Left ventricle myocardium inferior (tissue), 1 donor: ENCODE results near the gene TBC1D28. TPM values are rescaled to one million over a fixed set of nuclear protein-coding genes. Genes with fewer than 3 reads are reported as not detected.
A peak's percentile ranks its signal among the peaks of the same experiment; 100 is the strongest.
"Not testable (repeated sequence)": the region's sequence is repeated elsewhere in the genome, so short reads cannot be mapped to it uniquely, and the experiment has no call there.

Source experiments
- DNase-seq: peaks from one replicate; pipeline ENCODE4 v3.0.0-alpha.2; 2020
- H3K27ac ChIP-seq: fragments of 200-600 bp; replicated peaks from 2 replicates; pipeline ENCODE4 v1.8.0; 2021
- H3K27me3 ChIP-seq: fragments of 200-600 bp; 2 replicates; pipeline ENCODE4 v1.8.0; 2021; ENCODE audit warnings: low read depth
- H3K36me3 ChIP-seq: fragments of 200-600 bp; 2 replicates; pipeline ENCODE4 v1.8.0; 2021
- H3K4me1 ChIP-seq: fragments of 200-600 bp; 2 replicates; pipeline ENCODE4 v1.8.0; 2021
- H3K4me3 ChIP-seq: fragments of 200-600 bp; 2 replicates; pipeline ENCODE4 v1.8.0; 2021; ENCODE audit warnings: mild to moderate bottlenecking, moderate library complexity
- H3K9me3 ChIP-seq: fragments of 200-600 bp; replicated peaks from 2 replicates; pipeline ENCODE4 v1.8.0; 2021
- CTCF ChIP-seq: fragments of 200-600 bp; IDR thresholded peaks from 2 replicates; pipeline ENCODE4 v1.8.0; 2021; ENCODE audit warnings: antibody characterized with exemption, mild to moderate bottlenecking, borderline replicate concordance
- intact Hi-C: fragments of 100-400 bp; cut with micrococcal nuclease; formaldehyde crosslinking; loops from one replicate; pipeline ENCODE4 v1.11.0; 2022
- total RNA-seq: library from RNA; stranded (reverse); fragmentation: NEBNext Ultra II Directional; extraction: Animal tissue kit (Norgen Biotek cat#: 25700); gene quantifications from one replicate; pipeline ENCODE4 v1.2.1, GENCODE V29; 2021
- donor health status: DM: no; HTN: yes; CAD: no; lungs with severe emphysema.

TBC1D28 gene
- total RNA-seq, 1 donor from 2014 or later = not detected

GRCh38 chr17:18636237-18636636 lies 8.0 kb downstream of the TBC1D28 start:
- H3K27me3 ChIP-seq = peaks cover 56% of the 10 kb centered on the region
- H3K4me3 ChIP-seq, H3K4me1 ChIP-seq, H3K9me3 ChIP-seq, H3K36me3 ChIP-seq, H3K27ac ChIP-seq, DNase-seq, intact Hi-C loops: not testable (repeated sequence)

GRCh38 chr17:18635773-18636172 lies 8.4 kb downstream of the TBC1D28 start:
- H3K27me3 ChIP-seq = peaks cover 61% of the 10 kb centered on the region

GRCh38 chr17:18634550-18635263 lies 9.5 kb downstream of the TBC1D28 start:
- H3K9me3 ChIP-seq, DNase-seq, H3K27ac ChIP-seq, H3K36me3 ChIP-seq, H3K4me1 ChIP-seq, intact Hi-C loops: not testable (repeated sequence)
- Histone ChIP-seq H3K27me3 (peaks cover 70% of the 10 kb centered on the region), H3K4me3 (peak overlapping the region; percentile 53)

More at GRCh38 chr17:18635773-18636172, 8.4 kb downstream of the TBC1D28 start:
- H3K9me3 ChIP-seq, DNase-seq, H3K4me1 ChIP-seq, intact Hi-C loops, H3K36me3 ChIP-seq, H3K27ac ChIP-seq, H3K4me3 ChIP-seq: not testable (repeated sequence)

GRCh38 chr17:18626152-18626870 lies 17.9 kb downstream of the TBC1D28 start:
- H3K27me3 ChIP-seq = peaks cover 15% of the 10 kb centered on the region
- H3K4me3 ChIP-seq = peak overlapping the region; percentile 70
- no peak overlapping the region for H3K27ac ChIP-seq
- intact Hi-C loops = no loop called here
- no peaks in the 10 kb centered on the region for H3K36me3 ChIP-seq
- H3K9me3 ChIP-seq = no peaks in the 10 kb centered on the region
- no peak for DNase-seq
- no peak for TF ChIP-seq CTCF
- H3K4me1 ChIP-seq = no peaks in the 10 kb centered on the region

- H3K27ac ChIP-seq = peak overlapping the region; percentile 78
- H3K9me3 ChIP-seq, intact Hi-C loops, H3K4me1 ChIP-seq, H3K27me3 ChIP-seq, H3K36me3 ChIP-seq: not testable (repeated sequence)
- peak; percentile 97 for DNase-seq
- peak overlapping the region; percentile 70 for H3K4me3 ChIP-seq
- peak; percentile 98 for TF ChIP-seq CTCF
These were observed 18.6 kb downstream of the TBC1D28 start for GRCh38 chr17:18625509-18626104.

- DNase-seq, intact Hi-C loops, H3K4me1 ChIP-seq, H3K9me3 ChIP-seq, H3K27me3 ChIP-seq, H3K36me3 ChIP-seq: not testable (repeated sequence)
- H3K4me3 ChIP-seq = peak overlapping the region; percentile 70
- peak overlapping the region; percentile 78 for H3K27ac ChIP-seq
These were observed 19.2 kb downstream of the TBC1D28 start for GRCh38 chr17:18624862-18625501.

GRCh38 chr17:18617613-18618012 lies 26.6 kb downstream of the TBC1D28 start:
- H3K9me3 ChIP-seq, H3K36me3 ChIP-seq, intact Hi-C loops, DNase-seq, H3K4me3 ChIP-seq, H3K4me1 ChIP-seq, H3K27me3 ChIP-seq, H3K27ac ChIP-seq: not testable (repeated sequence)

GRCh38 chr17:18613016-18613415 lies 31.2 kb downstream of the TBC1D28 start:
- H3K4me3 ChIP-seq, H3K27me3 ChIP-seq, intact Hi-C loops, DNase-seq, H3K27ac ChIP-seq, H3K9me3 ChIP-seq, H3K4me1 ChIP-seq, H3K36me3 ChIP-seq: not testable (repeated sequence)

GRCh38 chr17:18593138-18593537 lies 51.1 kb downstream of the TBC1D28 start:
- DNase-seq, H3K4me1 ChIP-seq, H3K9me3 ChIP-seq, H3K4me3 ChIP-seq, H3K27ac ChIP-seq, H3K27me3 ChIP-seq, H3K36me3 ChIP-seq, intact Hi-C loops: not testable (repeated sequence)
